ENCODE measurements around the gene AP4E1. TPM values are rescaled to one million over a fixed set of nuclear protein-coding genes. Genes with fewer than 3 reads are reported as not detected.

AP4E1 gene
- 10 to 100 TPM; 13.4 to 15.2 TPM for total RNA-seq
- 1 to 10 TPM; 3.0 to 4.8 TPM for polyA plus RNA-seq

DNA sequence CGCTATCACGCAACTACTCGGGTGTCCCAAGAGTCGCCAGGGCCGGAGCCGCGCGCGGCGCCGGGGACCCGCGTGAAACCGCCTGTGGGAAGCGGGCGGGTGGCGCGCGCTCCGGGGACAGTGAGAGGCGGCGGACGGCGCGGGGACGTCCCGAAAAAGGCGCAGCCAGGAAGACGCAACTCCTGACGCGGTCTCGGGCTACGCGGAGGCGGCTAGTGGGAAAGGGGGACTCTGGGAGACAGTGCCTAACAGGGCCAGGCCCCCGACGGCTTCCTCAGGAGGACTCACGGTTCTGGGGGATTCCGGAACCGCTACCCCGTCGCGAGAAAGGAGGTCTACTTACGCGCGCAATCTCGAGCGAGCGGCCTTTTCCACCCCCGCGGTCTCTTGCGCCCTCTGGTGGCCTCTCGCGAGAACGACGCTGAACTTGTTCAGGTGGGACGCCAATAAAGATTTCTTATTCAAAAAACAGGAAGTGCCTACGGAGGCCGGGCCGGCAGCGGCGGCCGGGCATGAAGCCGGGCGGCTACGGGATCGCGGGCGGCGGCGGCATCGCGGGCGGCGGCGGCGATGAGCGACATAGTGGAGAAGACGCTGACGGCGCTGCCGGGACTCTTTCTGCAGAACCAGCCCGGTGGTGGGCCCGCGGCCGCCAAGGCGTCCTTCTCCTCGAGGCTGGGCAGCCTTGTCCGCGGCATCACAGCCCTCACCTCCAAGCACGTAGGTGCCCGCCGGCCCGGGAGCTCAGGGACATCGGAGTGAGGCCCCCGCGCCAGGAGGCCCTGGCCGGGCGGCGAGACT is at the start of gene AP4E1:
Gene AP4E1 (plus strand): TSS at position 475 of the 801 bp plus-strand sequence. CDS start 96 bp downstream, at position 571.
- Histone ChIP-seq H3K27me3 (ENCODE audit: insufficient read depth, low read length) (no peaks in the 10 kb centered on the region), H3K36me3 (ENCODE audit: insufficient read depth, low read length) (no peaks in the 10 kb centered on the region), H3K4me1 (ENCODE audit: insufficient read depth, low read length) (peaks cover 16% of the 10 kb centered on the region), H3K9me3 (ENCODE audit: control insufficient read depth in 1 of 2, low read length in 2 of 2) (no peaks in the 10 kb centered on the region), H3K4me3 (ENCODE audit: low read length in 2 of 2) (peak within 1 kb of the TSS; percentile 57 to 89), H3K27ac (ENCODE audit: low read depth, low read length) (peak within 1 kb of the TSS; percentile 100)
- ChIA-PET POLR2A (ENCODE audit: partially characterized antibody) (interaction anchor here (0.7 to 2.3 kb wide), 17 partner anchors 23 to 1862 kb away, joined by 3 to 32 read pairs (median 5); partner anchors contain the start of genes COPS2, GABPB1, SECISBP2L and SPPL2A), CTCF (ENCODE audit: partially characterized antibody) (interaction anchor here (1.0 to 4.4 kb wide), 9 partner anchors 14 to 234 kb away, joined by 3 to 29 read pairs (median 6); partner anchors contain the start of gene TRPM7)
- intact Hi-C loops (cut with micrococcal nuclease): loop anchor here (1.0 to 5.0 kb wide), 5 partner anchors 233 to 1751 kb away; partner anchors contain the start of genes COPS2, DTWD1 and FAM227B
- no peaks in the 10 kb centered on the region for H3K9me3 Mint-ChIP-seq
- H3K4me1 Mint-ChIP-seq: peaks cover 15 to 44% (median 19%) of the 10 kb centered on the region in 4 donors
- peak; percentile 93 to 96 (median 94) for DNase-seq
- H3K36me3 Mint-ChIP-seq: peaks cover 10 to 36% of the 10 kb centered on the region in 2 donors
- no peaks in the 10 kb centered on the region for H3K27me3 Mint-ChIP-seq
- peak within 1 kb of the TSS; percentile 90 to 98 (median 92) for H3K4me3 Mint-ChIP-seq
- H3K27ac Mint-ChIP-seq: peak within 1 kb of the TSS; percentile 96 to 99 (median 98)

DNA sequence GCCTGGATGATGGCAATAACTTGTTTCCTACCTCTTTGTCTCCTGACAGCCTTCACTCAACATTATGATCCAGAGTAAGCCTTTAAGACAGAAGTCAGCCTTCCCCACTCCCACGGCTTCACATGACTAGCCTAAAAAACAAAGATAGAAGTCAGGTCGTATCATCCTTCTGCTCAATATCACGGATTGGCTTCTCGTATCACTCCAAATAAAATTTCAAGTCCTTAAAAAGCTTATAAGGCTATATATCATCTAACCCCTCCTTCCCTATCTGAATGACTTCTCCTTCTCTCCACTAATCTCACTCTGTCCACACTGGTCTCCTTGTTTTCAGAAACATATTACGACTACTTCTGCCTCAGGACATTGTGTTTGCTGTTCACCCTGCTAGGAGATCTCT is 47.7 kb upstream of the AP4E1 start:
- Mint-ChIP-seq H3K27me3 (no peaks in the 10 kb centered on the region), H3K4me3 (no peak overlapping the region), H3K4me1 (no peaks in the 10 kb centered on the region), H3K36me3 (no peaks in the 10 kb centered on the region), H3K27ac (no peak overlapping the region), H3K9me3 (no peaks in the 10 kb centered on the region)
- no peaks in the 10 kb centered on the region for H3K27me3 ChIP-seq (ENCODE audit: insufficient read depth, low read length)
- intact Hi-C loops (cut with micrococcal nuclease): no loop called here
- H3K4me1 ChIP-seq (ENCODE audit: insufficient read depth, low read length): no peaks in the 10 kb centered on the region
- no peak for DNase-seq
- ChIA-PET CTCF (ENCODE audit: partially characterized antibody) (interaction anchor here (1.5 kb wide), 1 partner anchor 16 kb away, joined by 4 read pairs; no protein-coding TSS in a partner anchor), POLR2A (ENCODE audit: partially characterized antibody) (no interaction called here)
- H3K4me3 ChIP-seq (ENCODE audit: low read length in 2 of 2): no peak overlapping the region
- H3K27ac ChIP-seq (ENCODE audit: low read depth, low read length): no peak overlapping the region
- no peaks in the 10 kb centered on the region for H3K36me3 ChIP-seq (ENCODE audit: insufficient read depth, low read length)
- H3K9me3 ChIP-seq (ENCODE audit: control insufficient read depth in 1 of 2, low read length in 2 of 2): no peaks in the 10 kb centered on the region

DNA sequence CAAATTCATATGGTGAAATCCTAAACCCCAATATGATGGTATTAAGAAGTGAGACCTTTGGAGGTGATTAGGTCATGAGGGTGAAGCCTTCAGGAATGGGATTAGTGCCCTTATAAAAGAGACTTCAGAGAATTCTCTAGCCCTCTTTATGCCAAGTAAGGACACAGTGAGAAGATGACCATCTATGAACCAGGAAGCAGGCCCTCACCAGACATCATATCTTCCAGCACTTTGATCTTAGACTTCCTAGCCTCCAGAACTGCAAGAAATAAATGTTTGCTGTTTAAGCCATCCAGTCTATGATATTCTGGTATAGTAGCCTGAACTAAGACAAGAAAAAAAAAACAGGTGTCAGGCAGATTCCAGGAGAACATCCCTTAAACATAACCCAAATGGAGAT is 45.9 kb upstream of the AP4E1 start:
- CTCF ChIA-PET (ENCODE audit: partially characterized antibody): interaction anchor here (0.7 kb wide), 1 partner anchor 13 kb away, joined by 3 read pairs; no protein-coding TSS in a partner anchor

DNA sequence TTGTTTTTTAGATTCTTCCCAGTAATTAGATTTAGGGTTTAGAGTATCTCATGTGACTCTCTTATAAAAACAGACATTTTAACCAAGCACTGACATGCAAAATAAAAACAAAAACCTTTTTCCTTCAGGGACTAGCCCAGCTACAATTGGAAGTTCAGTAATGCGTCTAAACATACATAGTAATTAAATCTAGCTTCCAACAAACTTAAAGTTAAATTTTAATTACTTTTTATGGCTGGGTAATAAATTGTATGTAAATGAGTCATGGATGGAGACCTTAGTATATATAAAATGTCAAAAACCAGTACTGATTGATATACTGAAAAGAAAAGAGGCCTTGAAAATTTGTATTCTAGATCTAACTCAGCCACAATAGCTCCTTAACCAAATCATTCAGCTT is 43.6 kb upstream of the AP4E1 start:
- no peak overlapping the region for H3K27ac Mint-ChIP-seq
- no peak overlapping the region for H3K4me3 ChIP-seq (ENCODE audit: low read length in 2 of 2)
- no peaks in the 10 kb centered on the region for H3K27me3 ChIP-seq (ENCODE audit: insufficient read depth, low read length)
- H3K36me3 ChIP-seq (ENCODE audit: insufficient read depth, low read length): no peaks in the 10 kb centered on the region
- H3K4me1 ChIP-seq (ENCODE audit: insufficient read depth, low read length): no peaks in the 10 kb centered on the region
- no peak for DNase-seq
- H3K27me3 Mint-ChIP-seq: peaks cover 0 to 2% of the 10 kb centered on the region in 2 donors
- intact Hi-C loops (cut with micrococcal nuclease): no loop called here
- H3K4me1 Mint-ChIP-seq: no peaks in the 10 kb centered on the region
- H3K27ac ChIP-seq (ENCODE audit: low read depth, low read length): no peak overlapping the region
- H3K4me3 Mint-ChIP-seq: no peak overlapping the region
- H3K36me3 Mint-ChIP-seq: no peaks in the 10 kb centered on the region
- POLR2A ChIA-PET (ENCODE audit: partially characterized antibody): no interaction called here
- H3K9me3 ChIP-seq (ENCODE audit: control insufficient read depth in 1 of 2, low read length in 2 of 2): no peaks in the 10 kb centered on the region
- no peaks in the 10 kb centered on the region for H3K9me3 Mint-ChIP-seq
- CTCF ChIA-PET (ENCODE audit: partially characterized antibody): interaction anchor here (0.9 to 1.6 kb wide), 4 partner anchors 8 to 13 kb away, joined by 3 to 7 read pairs (median 5); no protein-coding TSS in a partner anchor

More for the DNA sequence above, 45.9 kb upstream of the AP4E1 start:
- POLR2A ChIA-PET (ENCODE audit: partially characterized antibody): no interaction called here
- no peak overlapping the region for H3K27ac ChIP-seq (ENCODE audit: low read depth, low read length)
- DNase-seq: no peak
- no peaks in the 10 kb centered on the region for H3K9me3 ChIP-seq (ENCODE audit: control insufficient read depth in 1 of 2, low read length in 2 of 2)
- Mint-ChIP-seq H3K9me3 (no peaks in the 10 kb centered on the region), H3K27ac (no peak overlapping the region), H3K36me3 (no peaks in the 10 kb centered on the region), H3K27me3 (no peaks in the 10 kb centered on the region), H3K4me1 (no peaks in the 10 kb centered on the region), H3K4me3 (no peak overlapping the region)
- H3K27me3 ChIP-seq (ENCODE audit: insufficient read depth, low read length): no peaks in the 10 kb centered on the region
- H3K4me1 ChIP-seq (ENCODE audit: insufficient read depth, low read length): no peaks in the 10 kb centered on the region
- H3K36me3 ChIP-seq (ENCODE audit: insufficient read depth, low read length): no peaks in the 10 kb centered on the region
- intact Hi-C loops (cut with micrococcal nuclease): no loop called here
- no peak overlapping the region for H3K4me3 ChIP-seq (ENCODE audit: low read length in 2 of 2)

DNA sequence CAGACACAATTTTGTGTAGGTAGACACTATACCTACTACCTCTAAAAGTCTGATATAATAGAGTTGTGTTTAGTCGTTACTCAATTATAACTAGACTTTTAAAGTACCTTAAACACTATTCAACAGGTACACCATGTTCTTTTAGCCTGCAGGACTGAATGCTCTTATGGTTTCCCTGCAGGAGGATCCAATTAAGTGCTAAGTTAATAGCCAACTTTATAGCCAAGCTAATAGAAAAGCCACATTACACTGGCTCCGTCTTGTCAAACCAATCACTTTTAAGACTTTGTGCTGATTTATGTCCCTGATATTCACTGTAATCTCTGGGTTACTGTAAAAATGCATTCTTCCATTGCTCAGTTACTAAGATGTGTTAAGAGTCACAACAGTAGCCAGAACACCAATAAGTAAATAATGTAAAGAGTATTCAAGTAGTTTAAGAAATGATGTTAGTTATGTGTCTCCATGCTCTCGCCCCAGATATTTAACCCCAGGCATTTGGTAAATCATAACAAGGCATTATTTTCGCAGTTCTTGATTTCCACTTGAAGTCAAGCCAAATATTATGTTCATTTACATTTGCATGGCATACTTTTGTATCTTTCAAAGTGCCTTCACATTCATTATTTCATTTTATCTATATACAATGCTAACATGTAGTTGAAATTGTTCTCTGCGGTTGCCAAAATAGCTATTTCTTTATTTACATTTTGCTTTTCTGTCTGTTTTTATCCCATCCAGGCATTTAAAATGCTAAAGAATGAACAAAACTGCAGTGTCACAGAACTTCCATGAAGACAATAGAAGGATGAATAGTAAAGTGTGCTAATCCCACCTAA is 42.7 kb upstream of the AP4E1 start:
- ChIA-PET CTCF (ENCODE audit: partially characterized antibody) (no interaction called here), POLR2A (ENCODE audit: partially characterized antibody) (interaction anchor here (0.6 kb wide), 1 partner anchor 867 kb away, joined by 3 read pairs; no protein-coding TSS in a partner anchor)
- Histone ChIP-seq H3K27me3 (ENCODE audit: insufficient read depth, low read length) (no peaks in the 10 kb centered on the region), H3K36me3 (ENCODE audit: insufficient read depth, low read length) (no peaks in the 10 kb centered on the region), H3K4me1 (ENCODE audit: insufficient read depth, low read length) (no peaks in the 10 kb centered on the region), H3K4me3 (ENCODE audit: low read length in 2 of 2) (no peak overlapping the region), H3K27ac (ENCODE audit: low read depth, low read length) (no peak overlapping the region), H3K9me3 (ENCODE audit: control insufficient read depth in 1 of 2, low read length in 2 of 2) (no peaks in the 10 kb centered on the region)
- intact Hi-C loops (cut with micrococcal nuclease): no loop called here
- DNase-seq: no peak
- no peak overlapping the region for H3K27ac Mint-ChIP-seq
- H3K4me1 Mint-ChIP-seq: no peaks in the 10 kb centered on the region
- H3K36me3 Mint-ChIP-seq: no peaks in the 10 kb centered on the region
- H3K4me3 Mint-ChIP-seq: no peak overlapping the region
- H3K27me3 Mint-ChIP-seq: peaks cover 0 to 3% of the 10 kb centered on the region in 2 donors
- no peaks in the 10 kb centered on the region for H3K9me3 Mint-ChIP-seq

DNA sequence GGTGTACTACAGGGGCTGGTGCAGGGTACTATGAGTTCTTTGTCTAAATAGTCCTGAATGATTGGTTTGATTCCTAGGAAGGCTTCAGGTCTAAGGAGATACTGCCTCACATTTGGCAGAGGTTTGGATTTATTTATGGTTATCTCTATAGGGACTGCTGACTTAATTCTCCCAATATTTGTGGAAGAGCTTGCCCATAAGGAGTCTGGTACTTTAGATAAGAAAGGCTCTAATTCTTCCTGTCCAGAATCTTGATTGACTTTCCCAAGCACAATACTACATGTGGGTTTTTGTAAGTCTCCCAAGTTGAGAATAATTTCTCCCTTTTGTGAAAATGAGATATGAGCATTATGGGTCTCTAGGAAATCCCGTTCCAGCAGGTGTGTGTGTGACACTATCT is 36.7 kb upstream of the AP4E1 start:
- Histone ChIP-seq H3K27me3 (ENCODE audit: insufficient read depth, low read length) (no peaks in the 10 kb centered on the region), H3K9me3 (ENCODE audit: control insufficient read depth in 1 of 2, low read length in 2 of 2) (no peaks in the 10 kb centered on the region), H3K36me3 (ENCODE audit: insufficient read depth, low read length) (no peaks in the 10 kb centered on the region), H3K4me1 (ENCODE audit: insufficient read depth, low read length) (peaks cover under 1% of the 10 kb centered on the region), H3K4me3 (ENCODE audit: low read length in 2 of 2) (no peak overlapping the region), H3K27ac (ENCODE audit: low read depth, low read length) (no peak overlapping the region)
- peaks cover 0 to 10% of the 10 kb centered on the region in 2 donors for H3K27me3 Mint-ChIP-seq
- H3K9me3 Mint-ChIP-seq: no peaks in the 10 kb centered on the region
- peaks cover 1 to 5% (median 3%) of the 10 kb centered on the region in 4 donors for H3K4me1 Mint-ChIP-seq
- intact Hi-C loops (cut with micrococcal nuclease): no loop called here
- no peaks in the 10 kb centered on the region for H3K36me3 Mint-ChIP-seq
- ChIA-PET POLR2A (ENCODE audit: partially characterized antibody) (no interaction called here), CTCF (ENCODE audit: partially characterized antibody) (no interaction called here)
- no peak overlapping the region for H3K4me3 Mint-ChIP-seq
- H3K27ac Mint-ChIP-seq: no peak overlapping the region
- DNase-seq: no peak
